ENCODE data around the gene TIMP3.

The TIMP3 gene

DNA sequence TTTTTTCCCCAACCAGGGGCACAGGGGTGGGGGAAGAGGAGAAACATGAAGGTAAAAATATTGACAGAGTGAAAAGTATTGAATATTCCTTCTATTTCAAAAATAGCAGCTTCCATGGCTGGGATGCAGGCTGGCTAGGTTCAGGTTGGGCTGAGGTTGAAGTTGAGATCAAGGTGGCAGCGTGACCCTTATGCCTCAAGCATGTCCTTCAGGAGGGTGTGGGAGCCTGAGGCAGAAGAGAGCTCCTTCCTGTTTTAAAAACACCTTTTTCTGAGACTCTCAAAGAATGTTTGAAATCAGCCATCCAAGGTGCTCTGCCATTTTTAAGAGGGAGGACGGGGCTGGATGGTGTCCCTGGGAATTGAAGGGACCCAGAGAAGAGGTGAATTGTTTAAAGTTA is 29.5 kb downstream of the TIMP3 start:
- DNase-seq = no peak

GRCh38 chr22:32831584-32831983 is 30.1 kb downstream of the TIMP3 start:
- DNase-seq = no peak

DNA sequence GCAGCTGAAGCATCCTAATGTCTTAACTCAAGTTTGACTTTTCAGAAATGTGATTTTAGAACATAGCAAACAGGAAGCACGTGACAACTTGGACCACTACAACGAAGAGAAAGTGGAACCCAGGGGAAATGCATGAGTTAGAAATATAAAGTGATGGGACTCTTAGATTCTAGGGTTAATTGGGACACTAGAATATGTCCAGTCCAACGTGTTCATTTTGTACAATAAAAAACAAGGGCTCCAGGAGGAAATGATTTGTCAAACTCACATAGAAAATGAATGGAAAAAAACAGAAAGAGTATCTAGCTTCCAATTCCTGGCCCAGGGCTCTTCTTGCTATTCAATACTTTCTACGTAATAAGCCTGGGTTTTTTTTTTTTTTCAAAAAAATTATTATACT is 30.7 kb downstream of the TIMP3 start:
- DNase-seq = no peak

DNA sequence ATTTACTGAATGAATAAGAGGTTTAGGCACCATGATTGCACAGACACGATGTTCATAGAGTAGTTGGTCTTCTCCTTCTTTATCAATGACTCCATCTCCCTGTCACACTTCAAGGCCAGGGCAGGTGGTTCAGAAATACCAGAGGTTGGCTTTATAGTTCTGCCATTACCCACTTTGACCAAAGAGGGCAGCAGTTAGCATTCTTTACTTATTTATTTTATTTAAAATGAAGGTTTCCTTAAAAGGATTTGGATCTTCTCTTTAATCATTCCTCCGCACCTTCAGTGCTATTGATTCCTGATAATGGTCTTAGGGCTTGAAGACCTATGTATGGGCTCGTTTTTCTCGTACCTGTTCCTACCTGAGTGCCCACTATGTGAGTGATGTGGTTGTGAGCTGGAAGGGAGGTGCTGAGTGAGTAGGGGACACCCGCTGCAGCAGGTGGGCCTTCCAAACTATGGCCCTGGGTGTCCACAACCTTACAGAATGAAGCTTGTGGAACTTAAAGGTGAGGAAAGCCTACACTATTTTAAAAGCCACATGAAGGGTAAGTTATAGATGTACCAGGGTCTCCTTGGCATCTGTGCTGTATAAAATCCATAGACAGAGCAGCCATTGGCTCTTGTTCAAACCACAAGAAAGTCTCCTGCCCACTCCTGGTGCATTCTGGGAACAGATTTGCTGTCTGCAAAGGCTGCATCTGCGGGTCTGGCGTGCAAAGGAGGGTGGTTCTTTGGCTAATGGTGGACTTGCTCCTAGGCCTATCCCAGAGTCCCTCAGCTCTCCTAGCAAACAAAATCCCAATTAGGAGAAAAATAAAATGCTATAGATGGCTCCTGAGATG is 35.0 kb downstream of the TIMP3 start:
- DNase-seq = peak; percentile 16

- DNase-seq = no peak
Observed at GRCh38 chr22:32837142-32837541, 35.6 kb downstream of the TIMP3 start.

- no peak for DNase-seq
Observed at GRCh38 chr22:32837803-32838202, 36.3 kb downstream of the TIMP3 start.

DNA sequence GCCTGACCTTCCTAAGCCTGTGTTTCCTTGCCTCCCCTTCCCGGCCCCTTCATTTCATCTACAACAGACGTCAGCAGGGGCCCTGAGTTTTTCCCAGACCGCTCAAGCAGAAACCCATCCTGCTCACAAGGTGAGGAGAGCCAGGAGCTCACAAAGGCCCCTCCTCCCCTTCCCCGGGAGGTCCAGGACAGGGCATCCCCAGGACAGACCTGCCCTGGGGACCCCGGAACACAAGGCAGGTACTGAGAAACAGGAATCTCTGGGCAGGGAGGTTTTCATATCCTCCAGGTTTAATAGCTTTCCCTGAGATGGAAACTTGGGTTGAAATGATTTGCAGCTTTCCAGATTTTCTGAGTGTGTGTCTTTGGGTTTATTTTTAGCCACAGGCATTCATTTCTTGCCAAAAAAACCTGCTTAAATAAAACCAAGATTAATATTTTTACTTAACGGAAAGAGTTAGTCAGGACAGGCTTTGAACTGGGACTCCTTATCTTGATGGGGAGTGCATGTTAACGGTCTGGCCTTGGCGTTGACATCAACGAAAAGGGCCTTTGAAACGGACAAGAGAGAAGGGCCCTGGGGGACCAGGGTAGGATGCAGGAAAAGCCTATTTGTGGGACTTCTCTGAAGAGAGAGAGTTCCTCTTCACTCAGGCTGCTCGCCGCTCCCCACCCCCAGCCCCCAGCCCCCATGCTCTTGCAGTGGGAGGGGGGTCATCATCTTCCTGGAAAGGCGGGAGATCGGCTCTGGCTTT is 38.5 kb downstream of the TIMP3 start:
- DNase-seq = no peak

DNA sequence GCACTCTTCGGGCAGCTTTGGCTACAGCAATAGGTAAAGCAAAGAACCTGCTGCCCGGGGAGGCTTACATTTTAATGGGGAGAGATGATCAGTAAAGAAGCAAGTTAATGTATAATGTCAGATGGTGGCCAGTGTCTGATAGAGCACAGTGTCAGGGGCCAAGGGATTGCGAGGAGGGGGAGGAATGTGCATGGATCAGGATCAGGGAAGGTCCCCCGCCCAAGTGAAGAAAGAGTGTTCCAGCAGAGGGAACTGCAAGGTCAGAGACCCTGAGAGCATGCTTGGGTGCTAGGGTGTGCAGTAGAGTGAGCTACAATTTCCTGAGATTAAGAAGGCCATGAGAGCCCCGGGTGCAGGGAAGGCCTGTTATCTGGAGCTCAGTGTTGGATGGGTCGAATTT is 39.7 kb downstream of the TIMP3 start:
- DNase-seq = no peak

- DNase-seq = no peak
Observed at GRCh38 chr22:32842486-32842885, 41.0 kb downstream of the TIMP3 start.

- no peak for DNase-seq
Observed at GRCh38 chr22:32843300-32843699, 41.8 kb downstream of the TIMP3 start.

DNA sequence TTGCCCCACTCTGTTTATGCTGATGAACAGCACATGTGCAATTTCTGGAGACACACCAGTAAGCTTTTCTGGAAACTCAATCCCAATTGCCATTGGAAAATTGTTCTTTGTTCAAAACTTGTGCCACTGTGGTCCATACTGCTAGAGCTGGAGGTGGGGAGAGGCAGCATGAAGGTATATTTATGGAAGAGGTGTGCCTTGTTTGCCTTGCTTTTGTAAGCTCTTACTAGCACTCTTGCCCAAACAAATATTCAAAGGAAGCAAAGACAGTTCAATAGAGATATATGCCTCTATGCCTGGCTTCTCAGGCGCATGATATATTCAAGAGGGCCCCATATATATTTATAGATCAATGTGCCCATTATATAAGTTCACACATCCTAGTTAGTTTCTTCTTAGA is 42.7 kb downstream of the TIMP3 start:
- no peak for DNase-seq

DNA sequence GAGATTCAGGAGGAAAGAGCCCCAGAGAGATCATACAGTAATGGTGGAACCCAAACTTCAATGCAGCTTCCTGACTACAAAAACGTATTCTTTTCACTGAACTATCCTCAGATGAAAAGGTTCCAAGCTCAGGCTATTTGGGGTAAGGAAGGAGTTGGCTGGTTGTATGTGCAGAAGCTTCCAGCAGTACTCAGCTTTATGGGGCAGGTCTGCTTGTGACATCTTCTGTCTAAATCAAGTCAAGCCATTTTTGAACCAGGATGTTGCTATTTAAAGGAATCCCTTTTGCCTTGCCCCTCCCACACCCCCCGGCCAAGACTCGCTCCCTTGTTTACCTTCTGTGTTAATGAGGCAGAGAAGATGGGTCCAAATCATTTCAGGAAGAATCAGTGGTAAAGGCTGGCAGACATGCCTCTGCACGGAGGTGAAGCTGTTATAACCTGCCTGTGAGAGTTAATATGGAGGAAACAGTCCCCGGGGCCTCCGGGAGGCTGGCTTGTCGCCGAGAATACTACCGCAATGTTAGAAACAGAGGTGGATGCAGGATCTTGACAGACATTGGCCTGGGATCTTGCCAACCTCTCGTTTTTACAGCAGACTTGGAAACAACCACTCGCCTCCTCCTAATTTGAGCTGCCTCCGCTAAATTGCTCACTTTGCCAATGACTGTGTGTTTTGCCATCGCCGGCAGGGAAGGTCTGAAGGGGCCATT is 45.4 kb downstream of the TIMP3 start:
- no peak for DNase-seq

DNA sequence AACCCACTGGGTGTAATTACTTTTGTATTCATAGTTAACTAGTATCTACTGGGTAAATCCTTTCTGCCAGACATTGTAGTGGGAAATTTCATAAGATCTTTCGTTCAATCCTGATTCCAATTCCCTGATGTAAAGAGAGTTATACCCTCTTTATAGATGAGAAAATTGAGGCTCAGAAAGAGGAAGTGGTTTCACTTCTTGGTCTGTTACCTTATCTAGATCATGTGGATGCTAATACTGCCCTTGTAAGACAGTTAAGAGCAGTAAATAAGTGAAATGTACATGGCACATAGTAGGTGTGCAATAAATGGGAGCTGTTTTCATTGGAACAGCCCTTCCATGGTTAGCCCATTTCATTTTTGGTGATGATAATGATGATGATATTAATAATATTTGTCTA is 46.7 kb downstream of the TIMP3 start:
- no peak for DNase-seq

GRCh38 chr22:32849501-32849900 is 48.0 kb downstream of the TIMP3 start:
- DNase-seq = no peak

- no peak for DNase-seq
Observed at GRCh38 chr22:32850157-32850556, 48.7 kb downstream of the TIMP3 start.

- no peak for DNase-seq
Observed at GRCh38 chr22:32850591-32851517, 49.3 kb downstream of the TIMP3 start.

DNA sequence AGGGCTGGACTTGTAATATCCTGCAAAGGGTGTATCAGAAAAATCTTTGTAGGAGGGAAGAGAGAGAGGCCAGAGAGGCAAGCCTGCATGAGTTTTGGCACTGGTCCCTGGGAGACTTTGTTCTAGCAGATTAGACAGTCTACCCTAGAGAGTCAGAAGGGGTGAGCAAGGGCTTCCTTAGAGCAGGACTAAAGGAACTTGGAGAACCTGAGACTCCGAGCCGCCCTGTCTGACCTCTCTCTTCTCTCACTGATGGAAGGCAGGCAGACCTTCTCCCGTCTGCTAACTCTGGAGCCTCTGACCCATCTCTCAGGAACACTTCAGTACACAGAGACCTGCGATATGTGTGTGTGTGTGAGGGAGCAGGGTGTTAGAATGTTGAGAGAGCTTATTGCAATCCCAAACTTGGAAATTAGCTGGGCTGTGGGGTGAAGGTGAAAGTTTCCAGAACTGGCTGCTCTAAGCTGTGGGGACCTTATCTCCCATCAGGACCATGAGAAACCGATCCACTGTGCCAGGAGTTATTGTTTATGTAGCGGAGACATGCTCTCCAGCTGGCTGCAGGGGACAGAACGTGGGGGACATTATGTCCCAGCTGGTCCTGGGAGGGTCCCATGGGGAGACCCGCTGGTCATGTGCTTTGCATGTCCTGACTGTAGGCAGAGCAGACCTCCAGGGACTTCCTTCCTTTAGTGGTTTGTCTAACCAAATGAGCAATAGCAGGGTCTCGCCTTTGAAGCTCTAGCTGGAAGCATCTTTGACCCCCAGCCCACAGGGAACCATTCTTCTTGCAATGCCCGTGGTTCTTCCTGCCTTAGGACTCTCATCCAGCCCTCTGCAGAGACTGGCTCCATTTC is 51.1 kb downstream of the TIMP3 start:
- no peak for DNase-seq

DNA sequence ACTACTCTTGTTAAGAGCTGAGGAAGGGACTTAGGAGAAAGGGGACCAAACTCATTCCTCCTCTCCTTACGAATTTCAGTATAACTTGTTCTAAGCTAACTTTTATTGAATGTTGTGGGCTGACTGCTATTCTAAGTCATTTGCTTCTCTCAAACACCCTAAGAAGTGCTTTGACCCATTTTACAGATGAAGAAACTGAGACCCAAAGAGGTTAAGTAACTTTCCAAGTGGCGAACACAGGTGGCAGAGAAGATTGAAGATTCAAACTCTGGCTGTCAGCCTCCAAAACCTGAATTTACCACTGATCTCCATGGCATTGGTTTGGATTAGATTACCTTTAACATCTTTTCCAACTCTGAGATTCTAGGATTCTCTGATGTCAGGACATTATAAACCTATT is 52.2 kb downstream of the TIMP3 start:
- no peak for DNase-seq

GRCh38 chr22:32854351-32854804 is 52.9 kb downstream of the TIMP3 start:
- no peak for DNase-seq

GRCh38 chr22:32855045-32855756 is 53.7 kb downstream of the TIMP3 start:
- no peak for DNase-seq

Measured in NCI-H2029 (cell line).